K562 (cell line): ENCODE data around the gene RNASE8.

Experiments used
- CREB1 ChIP-seq, 2 experiments: sonication (generic) in 1 of 2; formaldehyde crosslinking in 1 of 2; IDR thresholded peaks; 2 replicates each; pipeline versions ENCODE4 v1.6.1 to v1.8.0; 2012 to 2022; ENCODE audit warnings: inconsistent platforms in 1 of 2, mild to moderate bottlenecking in 1 of 2, missing genetic modification reagents in 1 of 2, moderate library complexity in 1 of 2
- CTCF ChIP-seq, 3 experiments: IDR thresholded peaks in 2 of 3; conservative IDR thresholded peaks in 1 of 3; 2 replicates each; pipeline ENCODE4 v1.5.1; 2011 to 2012; ENCODE audit warnings: low read length in 3 of 3, mild to moderate bottlenecking in 3 of 3, control low read depth in 2 of 3, improper control_type of control experiment in 1 of 3, inconsistent platforms in 1 of 3, low read depth in 1 of 3, mixed read lengths in 1 of 3, moderate library complexity in 1 of 3; ENCODE audit not compliant: insufficient read depth in 2 of 3
- EZH2 ChIP-seq: IDR thresholded peaks from 2 replicates; pipeline ENCODE4 v1.6.1; 2012; ENCODE audit warnings: low read depth, mild to moderate bottlenecking, inconsistent platforms, low read length, borderline replicate concordance
- TAF7 ChIP-seq: fragments of 450-650 bp; IDR thresholded peaks from 2 replicates; pipeline ENCODE4 v1.6.1; 2016; ENCODE audit warnings: missing genetic modification characterization, missing compliant biosample characterization
- TRIM24 ChIP-seq, 2 experiments: fragments of 450-650 bp; IDR thresholded peaks; 2 replicates each; pipeline ENCODE4 v1.6.1; 2016
- ZNF3 ChIP-seq: fragments of 250-450 bp; sonication (Bioruptor Pico); IDR thresholded peaks from 2 replicates; pipeline ENCODE4 v1.5.0; 2021; ENCODE audit warnings: mild to moderate bottlenecking, moderate library complexity

- TF ChIP-seq CREB1 (IDR thresholded peaks at IDR 0.05) (no peak), CREB1 (CRISPR knock-in tag; IDR thresholded peaks at IDR 0.05) (no peak), TAF7 (no peak), CTCF (IDR thresholded peaks at IDR 0.05 in 2 of 3, conservative IDR thresholded peaks at IDR 0.05 in 1 of 3; ENCODE audit: insufficient read depth in 2 of 3, low read depth in 1 of 3, low read length in 3 of 3) (no peak), ZNF3 (CRISPR knock-in tag) (no peak), EZH2 (no peak), TRIM24 (IDR thresholded peaks at IDR 0.05) (no peak)
Measured at GRCh38 chr14:21059842-21060613, 2.4 kb downstream of the RNASE8 start.
